Small intestine (tissue), 7 donors: ENCODE measurements around the gene RGS19. TPM values are rescaled to one million over a fixed set of nuclear protein-coding genes. Genes with fewer than 3 reads are reported as not detected.

Source experiments
- DNase-seq, 2 donors: peaks; one replicate each; pipeline versions ENCODE4 v3.0.0 to v3.0.0-alpha.2; 2013
- FAIRE-seq: peaks from 2 replicates; lab custom pipeline; 2012; peaks lifted over from hg19 to GRCh38; lab: Jason Lieb, UNC
- H3K27ac ChIP-seq, 3 donors: one replicate each; pipeline ENCODE4 v1.5.1; 2013; ENCODE audit warnings: low read length in 2 of 3, mild to moderate bottlenecking in 2 of 3, control low read depth in 1 of 3, inconsistent platforms in 1 of 3, low read depth in 1 of 3, moderate library complexity in 1 of 3
- H3K27me3 ChIP-seq, 3 donors: one replicate each; pipeline ENCODE4 v1.6.1; 2013; ENCODE audit warnings: low read length in 3 of 3, inconsistent platforms in 1 of 3; ENCODE audit not compliant: control insufficient read depth in 3 of 3, insufficient read depth in 3 of 3
- H3K36me3 ChIP-seq, 3 donors: one replicate each; pipeline ENCODE4 v1.6.1; 2013; ENCODE audit warnings: low read length in 3 of 3, inconsistent platforms in 1 of 3, low read depth in 1 of 3, mild to moderate bottlenecking in 1 of 3, moderate library complexity in 1 of 3; ENCODE audit not compliant: control insufficient read depth in 3 of 3, insufficient read depth in 2 of 3
- H3K4me1 ChIP-seq, 3 donors: one replicate each; pipeline ENCODE4 v1.6.1; 2013; ENCODE audit warnings: low read length in 2 of 3, inconsistent platforms in 1 of 3, low read depth in 1 of 3, mild to moderate bottlenecking in 1 of 3, moderate library complexity in 1 of 3; ENCODE audit not compliant: control insufficient read depth in 3 of 3, insufficient read depth in 2 of 3
- H3K4me3 ChIP-seq, 3 donors: one replicate each; pipeline ENCODE4 v1.5.1; 2013; ENCODE audit warnings: low read length in 3 of 3, control low read depth in 1 of 3, inconsistent platforms in 1 of 3, low read depth in 1 of 3, mild to moderate bottlenecking in 1 of 3, moderate library complexity in 1 of 3
- H3K9me3 ChIP-seq, 2 donors: one replicate each; pipeline ENCODE4 v1.6.1; 2013; ENCODE audit warnings: low read depth in 1 of 2, low read length in 1 of 2; ENCODE audit not compliant: control insufficient read depth in 2 of 2, insufficient read depth in 1 of 2
- WGBS, 3 donors: extraction: QIAGEN DNeasy Blood & Tissue Kit; methylation state at CpG; one replicate each; pipeline ENCODE4 v1.1.7; 2013; 5-methylcytosine and 5-hydroxymethylcytosine counted together
- polyA plus RNA-seq, 4 donors: library from polyadenylated mRNA; stranded (reverse) in 3 of 4; unstranded in 1 of 4; fragments of 200-250 nt in 3 of 4; fragments of 120-200 nt in 1 of 4; gene quantifications; one replicate each; pipeline versions ENCODE4 v1.2.1 to v1.2.3, GENCODE V29; 2013
- donor health status: healthy with polysubstance abuse.
- donor health status: control.
- donor health status: control.
- donor health status: Bipolar disorder and iron deficiency.
- donor health status: healthy.

RGS19 gene
- polyA plus RNA-seq, 4 donors: 1.8 to 10.8 (median 6.2) TPM

DNA sequence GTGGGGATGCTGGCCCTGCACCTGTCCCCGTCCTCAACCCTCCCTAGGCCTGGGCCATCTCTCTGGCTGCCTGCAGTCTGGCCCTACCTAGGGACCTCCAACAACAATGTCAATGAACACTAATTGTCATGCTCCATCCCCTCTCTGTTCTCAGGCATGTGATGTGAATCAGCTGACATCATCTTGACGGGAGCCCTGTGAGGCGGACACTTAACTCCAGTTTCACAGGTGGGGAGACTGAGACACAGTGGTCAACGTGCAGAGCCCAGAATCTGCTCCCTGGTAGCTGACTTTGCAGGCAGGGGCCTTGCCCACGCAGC, 17.1 kb downstream of the RGS19 start:
- peak overlapping the region in 2 of 3 donors; percentile 62 to 69 for H3K4me3 ChIP-seq
- peaks cover 0 to 20% (median 0%) of the 10 kb centered on the region in 3 donors for H3K4me1 ChIP-seq
- H3K27me3 ChIP-seq: peaks cover 0 to 15% (median 0%) of the 10 kb centered on the region in 3 donors
- no peak for FAIRE-seq
- peak overlapping the region in 2 of 3 donors; percentile 82 to 87 for H3K27ac ChIP-seq
- H3K36me3 ChIP-seq: peaks cover 0 to 9% (median 0%) of the 10 kb centered on the region in 3 donors
- DNase-seq: no peak
- no peaks in the 10 kb centered on the region for H3K9me3 ChIP-seq
- 56 to 77% (median 73%) methylated on average over 5 of the region's 5 CpGs for WGBS, 3 donors

DNA sequence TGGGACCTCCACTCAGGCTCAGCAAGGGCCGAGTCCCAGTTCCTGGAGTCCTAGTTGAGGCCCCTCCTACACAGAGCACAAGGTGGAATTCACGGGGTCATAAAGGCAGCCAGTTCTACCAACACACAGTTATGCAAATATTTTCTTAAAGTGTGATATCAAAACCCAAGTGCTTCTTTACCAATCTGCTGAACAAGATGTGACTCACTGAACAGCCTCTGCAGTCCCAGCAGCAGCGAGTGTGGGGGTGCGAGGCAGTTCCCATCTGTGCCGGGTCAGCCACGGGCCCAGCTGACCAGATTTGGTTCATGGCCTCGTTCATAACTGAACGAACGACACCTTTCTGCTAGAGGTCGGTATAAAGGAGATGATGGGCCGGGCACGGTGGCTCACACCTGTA, 20.8 kb downstream of the RGS19 start:
- H3K4me3 ChIP-seq: no peak overlapping the region
- H3K27me3 ChIP-seq: peaks cover 0 to 45% (median 5%) of the 10 kb centered on the region in 3 donors
- H3K27ac ChIP-seq: no peak overlapping the region
- peaks cover 0 to 10% (median 0%) of the 10 kb centered on the region in 3 donors for H3K4me1 ChIP-seq
- DNase-seq (no peak), FAIRE-seq (no peak)
- no peaks in the 10 kb centered on the region for H3K36me3 ChIP-seq
- WGBS, 3 donors: 53 to 74% (median 69%) methylated on average over 12 of the region's 12 CpGs
- H3K9me3 ChIP-seq: no peaks in the 10 kb centered on the region

DNA sequence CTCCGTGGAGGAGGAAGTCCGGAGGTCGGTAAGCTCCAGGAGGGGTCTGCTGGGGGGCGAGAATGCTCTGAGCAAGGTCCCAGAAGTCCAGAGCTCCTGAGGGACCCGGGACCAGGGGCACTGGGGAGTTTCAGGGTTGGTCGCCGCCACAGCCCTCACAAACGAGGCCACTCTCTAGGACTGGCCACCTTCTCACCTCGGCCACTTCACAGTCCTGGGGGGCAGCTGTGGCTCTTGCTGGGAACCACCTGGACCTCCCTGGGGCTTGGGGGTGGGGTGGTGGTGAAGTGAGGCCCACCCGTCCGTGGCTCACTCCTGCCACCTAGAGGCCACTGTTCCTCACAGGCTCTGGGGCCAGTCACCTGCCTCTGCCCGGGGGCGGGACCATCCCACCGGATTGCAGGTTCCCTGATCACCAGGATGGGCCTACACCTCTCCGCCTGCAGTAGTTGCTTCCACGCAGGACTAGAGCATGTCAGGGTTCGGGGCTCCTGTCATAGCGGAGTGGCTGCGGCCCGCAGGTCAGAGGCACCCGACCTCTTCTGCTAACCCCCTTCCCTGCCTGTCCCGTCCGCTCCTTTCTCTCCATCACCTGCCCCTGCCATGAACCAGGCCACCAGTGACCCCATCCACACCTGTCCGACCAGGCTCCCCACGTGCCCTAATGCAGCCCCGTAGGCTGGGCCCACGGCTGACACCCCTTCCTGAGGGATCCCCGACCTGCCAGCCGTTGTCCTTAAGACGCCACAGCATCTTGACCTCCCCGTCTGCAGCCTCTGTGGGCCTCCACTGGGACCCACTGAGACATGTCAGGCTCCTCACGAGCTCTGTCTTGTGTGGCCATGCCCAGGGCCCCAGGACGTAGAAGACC, 21.5 kb downstream of the RGS19 start:
- FAIRE-seq (no peak), DNase-seq (peak; percentile 58 to 82)
- Histone ChIP-seq H3K4me3 (no peak overlapping the region), H3K27ac (peak overlapping the region in 1 of 3 donors; percentile 73), H3K27me3 (peaks cover under 1 to 52% (median 6%) of the 10 kb centered on the region in 3 donors), H3K36me3 (no peaks in the 10 kb centered on the region), H3K4me1 (peaks cover 0 to 10% (median 0%) of the 10 kb centered on the region in 3 donors), H3K9me3 (no peaks in the 10 kb centered on the region)
- WGBS, 3 donors: 24 to 36% (median 28%) methylated on average over 30 to 33 of the region's 33 CpGs

DNA sequence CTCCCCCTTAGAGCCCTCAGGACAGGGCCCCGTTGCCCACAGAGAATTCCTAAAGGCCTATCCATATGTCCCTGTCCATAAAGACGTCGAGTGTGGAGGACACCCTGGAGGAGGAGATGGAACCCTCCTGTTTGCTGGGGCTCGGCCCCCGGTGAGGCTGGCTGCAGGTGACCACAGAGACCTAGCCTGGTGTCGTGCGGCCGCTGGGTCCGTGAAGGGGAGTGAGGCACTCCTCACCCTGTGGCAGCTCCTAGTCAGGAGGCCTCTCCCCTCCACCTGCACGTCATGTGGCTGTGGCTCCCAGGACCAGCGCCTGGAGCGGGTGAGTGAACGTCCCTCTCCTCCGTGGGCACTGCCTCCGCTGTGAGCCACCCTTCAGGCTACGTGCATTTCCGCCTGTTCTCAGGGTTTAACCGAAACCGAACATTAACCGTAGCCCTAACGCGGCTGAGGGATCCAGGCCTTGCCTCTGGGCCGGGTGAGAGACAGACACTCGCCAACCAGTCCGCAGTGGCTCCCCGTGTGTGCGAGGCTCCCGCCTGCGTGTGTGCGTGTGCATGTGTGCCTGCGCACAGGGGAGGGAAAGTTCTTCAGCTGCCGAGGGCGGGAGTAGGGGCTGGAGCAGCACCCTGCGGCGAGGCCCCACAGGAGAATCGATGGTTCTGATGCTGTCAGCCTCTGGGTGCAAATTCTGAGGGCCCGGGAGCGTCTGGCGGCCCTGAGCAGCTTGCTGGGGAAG, 22.3 kb downstream of the RGS19 start:
- Histone ChIP-seq H3K4me3 (no peak overlapping the region), H3K9me3 (no peaks in the 10 kb centered on the region), H3K36me3 (no peaks in the 10 kb centered on the region), H3K27me3 (peaks cover 4 to 60% (median 9%) of the 10 kb centered on the region in 3 donors), H3K4me1 (peaks cover 0 to 3% (median 0%) of the 10 kb centered on the region in 3 donors), H3K27ac (peak overlapping the region in 1 of 3 donors; percentile 73)
- WGBS, 3 donors: 37 to 53% (median 51%) methylated on average over 37 to 39 of the region's 39 CpGs
- FAIRE-seq (no peak), DNase-seq (no peak)

DNA sequence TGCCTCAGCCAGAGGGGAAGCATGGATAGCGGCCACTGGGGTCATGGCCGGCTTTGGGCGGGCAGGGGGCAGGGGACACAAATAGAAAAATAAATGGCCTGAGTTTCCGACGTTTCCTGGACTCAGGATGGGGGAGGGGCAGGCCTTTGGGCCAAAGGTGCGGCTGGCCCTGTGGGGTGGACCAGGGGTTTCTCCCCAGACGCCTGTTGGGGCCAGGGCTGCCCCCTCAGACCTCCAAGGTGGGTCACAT, 22.8 kb downstream of the RGS19 start:
- no peak for FAIRE-seq
- H3K27ac ChIP-seq: peak overlapping the region in 1 of 3 donors; percentile 73

DNA sequence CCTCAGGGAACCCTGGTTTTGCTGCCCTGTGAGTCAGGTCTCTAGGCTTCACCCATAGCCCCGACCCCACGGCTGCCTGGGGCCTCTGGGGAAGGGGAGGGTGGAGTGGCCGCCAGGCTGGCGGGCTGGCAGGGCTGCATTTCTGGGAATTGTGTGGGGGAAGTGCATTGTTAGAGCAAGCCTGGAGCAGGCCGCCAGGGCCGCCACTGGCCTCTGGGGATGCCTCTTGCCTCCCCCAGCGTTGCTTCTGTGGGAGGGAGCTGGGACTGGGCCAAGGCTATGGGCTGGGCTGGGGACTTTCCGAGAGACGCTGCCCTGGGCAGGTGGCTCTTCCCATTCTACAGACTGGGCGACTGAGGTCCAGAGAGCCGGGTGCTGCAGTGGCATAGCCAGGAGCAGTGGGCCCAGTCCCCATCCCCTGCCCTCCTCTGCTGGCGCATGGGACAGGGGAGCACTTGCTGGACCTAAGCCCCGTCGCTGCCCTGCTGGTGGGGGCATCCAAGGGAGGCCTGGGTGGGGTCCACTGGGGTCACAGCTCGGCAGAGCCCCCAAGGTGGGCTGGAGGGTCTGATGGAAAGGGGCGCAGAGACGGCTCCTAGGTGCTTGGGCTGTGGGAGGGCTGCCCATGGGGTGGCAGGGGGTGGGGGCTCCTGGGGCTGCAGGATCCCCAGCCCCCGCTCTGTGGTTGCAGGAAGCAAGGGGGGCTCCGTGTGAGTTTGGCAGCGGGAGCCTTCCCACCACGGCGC, 23.3 kb downstream of the RGS19 start:
- H3K4me1 ChIP-seq: peaks cover 0 to 3% (median 0%) of the 10 kb centered on the region in 3 donors
- 46 to 55% (median 51%) methylated on average over 19 to 22 of the region's 22 CpGs for WGBS, 3 donors
- DNase-seq (no peak), FAIRE-seq (no peak)
- H3K9me3 ChIP-seq: no peaks in the 10 kb centered on the region
- H3K27ac ChIP-seq: peak overlapping the region in 1 of 3 donors; percentile 83
- no peak overlapping the region for H3K4me3 ChIP-seq
- H3K27me3 ChIP-seq: peaks cover 4 to 70% (median 16%) of the 10 kb centered on the region in 3 donors
- H3K36me3 ChIP-seq: no peaks in the 10 kb centered on the region

More for the DNA sequence above, 22.8 kb downstream of the RGS19 start:
- Histone ChIP-seq H3K4me3 (no peak overlapping the region), H3K27me3 (peaks cover 4 to 65% (median 12%) of the 10 kb centered on the region in 3 donors), H3K36me3 (no peaks in the 10 kb centered on the region), H3K9me3 (no peaks in the 10 kb centered on the region), H3K4me1 (peaks cover 0 to 3% (median 0%) of the 10 kb centered on the region in 3 donors)
- 33 to 51% (median 40%) methylated on average over 7 of the region's 7 CpGs for WGBS, 3 donors
- DNase-seq: no peak

DNA sequence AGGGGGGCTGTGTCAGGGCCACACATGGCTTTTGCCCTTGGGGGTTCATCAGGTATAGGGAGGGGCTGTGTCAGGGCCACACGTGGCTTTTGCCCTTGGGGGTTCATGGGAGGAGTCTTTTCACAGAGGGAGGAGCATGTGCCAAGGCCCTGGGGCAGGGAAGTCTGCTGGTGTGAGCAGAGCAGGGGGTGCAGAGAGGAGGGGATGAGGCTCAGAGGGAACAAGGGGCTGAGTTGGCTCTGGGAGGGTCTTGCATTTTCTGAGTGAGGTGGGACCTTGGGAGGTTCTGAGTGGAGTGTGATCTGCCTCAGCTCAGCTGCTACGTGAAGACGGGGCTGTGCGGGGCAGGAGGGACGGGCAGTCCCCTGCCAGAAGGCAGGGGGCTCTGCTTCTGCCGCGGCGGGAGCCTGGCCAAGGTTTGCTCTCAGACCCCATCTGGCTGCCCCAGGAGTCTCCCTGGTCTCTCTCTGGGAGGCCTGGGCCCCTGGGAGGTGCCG, 23.9 kb downstream of the RGS19 start:
- WGBS, 3 donors: 40 to 72% (median 69%) methylated on average over 2 to 9 of the region's 9 CpGs
- peak overlapping the region in 1 of 3 donors; percentile 83 for H3K27ac ChIP-seq
- peaks cover 4 to 76% (median 20%) of the 10 kb centered on the region in 3 donors for H3K27me3 ChIP-seq
- H3K36me3 ChIP-seq: no peaks in the 10 kb centered on the region
- DNase-seq (no peak), FAIRE-seq (no peak)
- H3K4me1 ChIP-seq: peaks cover 0 to 3% (median 0%) of the 10 kb centered on the region in 3 donors
- no peaks in the 10 kb centered on the region for H3K9me3 ChIP-seq
- H3K4me3 ChIP-seq: no peak overlapping the region
